Measurements from ENCODE around the gene CARD11. TPM values are rescaled to one million over a fixed set of nuclear protein-coding genes. Genes with fewer than 3 reads are reported as not detected.

CARD11 gene
- total RNA-seq, 1 donor, result not detected

DNA sequence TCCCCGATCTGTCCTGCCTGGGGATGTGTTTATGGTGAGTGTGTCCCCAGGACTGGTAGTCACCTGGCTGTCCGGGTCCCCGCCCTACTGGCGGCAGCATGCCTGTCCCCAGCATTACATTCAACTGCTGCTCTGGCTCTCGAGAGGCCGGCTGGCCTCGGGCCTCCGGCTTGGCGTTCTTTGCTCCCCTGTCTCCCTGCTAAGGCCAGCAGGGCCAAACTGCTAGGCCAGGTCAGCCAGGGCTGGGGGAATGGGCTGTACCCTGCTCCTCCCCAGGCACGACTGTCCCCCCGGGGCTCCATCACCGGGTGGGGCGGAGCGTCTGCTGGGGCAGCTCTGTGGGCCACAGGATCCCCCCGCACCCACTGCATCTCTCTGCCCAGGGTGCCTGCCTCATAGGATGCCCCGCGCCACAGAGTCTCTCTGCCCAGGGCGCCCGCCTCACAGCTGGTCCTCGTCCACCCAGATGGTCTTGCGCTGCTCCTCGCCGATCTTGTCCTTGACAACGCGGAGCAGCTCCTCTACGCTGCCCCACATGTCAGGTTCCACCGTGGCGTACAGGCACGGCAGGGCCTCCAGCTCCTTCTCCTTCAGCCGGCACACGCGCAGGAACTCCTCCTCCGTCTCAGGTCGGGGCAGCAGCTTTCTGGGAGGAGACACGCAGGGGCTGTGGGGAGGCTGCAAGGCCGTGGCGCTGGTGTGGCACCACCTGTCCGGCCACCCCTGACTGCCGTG is 137.3 kb downstream of the CARD11 start:
- no peak for DNase-seq (ENCODE audit: low read depth)
- TF ChIP-seq, protein P1, sequence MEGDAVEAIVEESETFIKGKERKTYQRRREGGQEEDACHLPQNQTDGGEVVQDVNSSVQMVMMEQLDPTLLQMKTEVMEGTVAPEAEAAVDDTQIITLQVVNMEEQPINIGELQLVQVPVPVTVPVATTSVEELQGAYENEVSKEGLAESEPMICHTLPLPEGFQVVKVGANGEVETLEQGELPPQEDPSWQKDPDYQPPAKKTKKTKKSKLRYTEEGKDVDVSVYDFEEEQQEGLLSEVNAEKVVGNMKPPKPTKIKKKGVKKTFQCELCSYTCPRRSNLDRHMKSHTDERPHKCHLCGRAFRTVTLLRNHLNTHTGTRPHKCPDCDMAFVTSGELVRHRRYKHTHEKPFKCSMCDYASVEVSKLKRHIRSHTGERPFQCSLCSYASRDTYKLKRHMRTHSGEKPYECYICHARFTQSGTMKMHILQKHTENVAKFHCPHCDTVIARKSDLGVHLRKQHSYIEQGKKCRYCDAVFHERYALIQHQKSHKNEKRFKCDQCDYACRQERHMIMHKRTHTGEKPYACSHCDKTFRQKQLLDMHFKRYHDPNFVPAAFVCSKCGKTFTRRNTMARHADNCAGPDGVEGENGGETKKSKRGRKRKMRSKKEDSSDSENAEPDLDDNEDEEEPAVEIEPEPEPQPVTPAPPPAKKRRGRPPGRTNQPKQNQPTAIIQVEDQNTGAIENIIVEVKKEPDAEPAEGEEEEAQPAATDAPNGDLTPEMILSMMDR (IDR thresholded peaks at IDR 0.05; ENCODE audit: insufficient read depth, low read depth, low read length), result no peak
- H3K4me3 ChIP-seq (ENCODE audit: low read depth, low read length), result no peak overlapping the region

DNA sequence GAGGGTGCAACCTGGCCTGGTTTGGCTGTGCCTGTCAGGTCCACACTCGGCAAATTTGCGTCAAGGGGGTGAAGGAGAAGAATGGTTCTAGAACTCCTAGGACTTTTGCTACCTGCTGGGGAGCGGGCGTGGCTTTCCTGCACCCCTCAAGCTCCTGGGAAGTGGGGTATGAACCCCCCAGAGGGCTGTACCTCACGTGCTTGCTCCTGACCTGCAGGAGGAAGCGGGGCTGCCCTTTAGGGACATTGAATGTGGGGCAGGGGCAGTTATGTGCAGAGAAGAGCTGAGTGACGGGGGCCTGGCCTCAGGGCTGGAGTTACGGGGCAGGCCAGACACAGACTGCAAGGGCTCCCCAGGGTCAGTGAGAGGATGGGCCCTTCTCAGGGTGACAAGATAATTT is 138.2 kb downstream of the CARD11 start:
- DNase-seq (ENCODE audit: low read depth), result no peak
- TF ChIP-seq, protein P1 (IDR thresholded peaks at IDR 0.05; ENCODE audit: insufficient read depth, low read depth, low read length), result no peak
- no peak overlapping the region for H3K4me3 ChIP-seq (ENCODE audit: low read depth, low read length)

DNA sequence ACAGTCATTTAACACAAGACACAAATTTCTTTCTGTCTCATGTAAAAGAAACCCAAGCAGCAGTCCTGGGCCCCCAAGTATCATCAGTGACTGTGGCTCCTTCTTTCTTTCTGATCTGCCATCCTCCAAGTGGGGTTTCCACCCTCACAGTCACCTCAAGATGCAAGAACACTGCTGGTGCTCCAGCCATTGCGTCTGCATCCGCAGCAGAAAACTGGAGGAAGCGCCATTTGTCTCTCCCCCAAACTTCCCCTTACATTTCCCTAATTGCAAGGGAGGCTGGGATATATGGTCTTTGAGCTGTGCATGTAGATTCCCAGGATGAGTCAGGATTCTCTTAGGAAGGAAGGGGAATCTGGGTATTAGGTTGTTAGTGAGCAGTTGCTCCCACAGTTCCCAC is 138.6 kb downstream of the CARD11 start:
- no peak overlapping the region for H3K4me3 ChIP-seq (ENCODE audit: low read depth, low read length)
- TF ChIP-seq, protein P1 (IDR thresholded peaks at IDR 0.05; ENCODE audit: insufficient read depth, low read depth, low read length), result no peak

DNA sequence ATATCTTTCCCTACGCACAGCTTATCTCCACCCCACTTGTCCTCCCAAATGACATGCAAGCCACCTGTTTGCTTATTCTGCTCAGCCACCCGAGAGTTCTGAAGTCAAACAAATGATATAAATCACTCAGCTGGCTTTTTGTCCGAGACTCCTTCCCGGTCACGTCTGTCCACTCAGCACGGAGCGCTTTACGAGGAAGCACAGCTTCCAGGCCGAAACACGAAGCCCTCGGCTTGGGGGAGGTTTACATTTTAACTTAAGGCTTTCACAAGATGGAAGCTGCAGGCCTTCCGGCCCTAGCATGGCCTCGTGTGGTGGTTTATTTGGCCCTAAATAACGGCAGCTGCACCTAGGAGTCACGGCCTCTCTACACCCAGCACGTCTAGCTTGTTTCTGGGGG is 139.5 kb downstream of the CARD11 start:
- TF ChIP-seq, protein P1 (IDR thresholded peaks at IDR 0.05; ENCODE audit: insufficient read depth, low read depth, low read length), result no peak
- H3K4me3 ChIP-seq (ENCODE audit: low read depth, low read length), result no peak overlapping the region
- no peak for DNase-seq (ENCODE audit: low read depth)

More for the DNA sequence above, 138.6 kb downstream of the CARD11 start:
- DNase-seq (ENCODE audit: low read depth), result no peak

DNA sequence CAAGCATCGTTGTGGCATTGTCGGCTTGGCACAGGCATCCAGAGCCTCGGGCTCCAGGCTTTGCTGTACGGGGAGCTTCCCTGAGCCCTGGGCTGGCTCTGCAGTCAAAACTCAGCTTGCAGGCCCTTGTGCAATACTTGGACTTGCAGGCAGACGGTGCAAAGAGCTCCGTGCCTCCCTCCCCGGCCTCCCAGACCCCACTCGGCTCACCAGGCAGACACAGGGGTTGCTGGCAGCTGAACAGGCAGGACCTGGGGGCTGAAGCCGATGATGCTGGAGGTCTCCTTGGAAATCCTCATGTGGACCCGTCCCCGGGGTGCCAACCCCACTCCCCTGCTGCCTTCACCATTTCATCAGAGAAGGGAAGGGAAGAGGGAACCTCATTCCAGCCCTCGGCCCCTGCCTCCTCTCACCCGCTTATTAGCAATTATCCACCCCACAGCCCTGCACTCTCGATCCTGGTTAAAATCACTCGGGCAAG is 139.9 kb downstream of the CARD11 start:
- TF ChIP-seq, protein P1 (IDR thresholded peaks at IDR 0.05; ENCODE audit: insufficient read depth, low read depth, low read length), result no peak
- peak; percentile 24 for DNase-seq (ENCODE audit: low read depth)
- H3K4me3 ChIP-seq (ENCODE audit: low read depth, low read length), result no peak overlapping the region

DNA sequence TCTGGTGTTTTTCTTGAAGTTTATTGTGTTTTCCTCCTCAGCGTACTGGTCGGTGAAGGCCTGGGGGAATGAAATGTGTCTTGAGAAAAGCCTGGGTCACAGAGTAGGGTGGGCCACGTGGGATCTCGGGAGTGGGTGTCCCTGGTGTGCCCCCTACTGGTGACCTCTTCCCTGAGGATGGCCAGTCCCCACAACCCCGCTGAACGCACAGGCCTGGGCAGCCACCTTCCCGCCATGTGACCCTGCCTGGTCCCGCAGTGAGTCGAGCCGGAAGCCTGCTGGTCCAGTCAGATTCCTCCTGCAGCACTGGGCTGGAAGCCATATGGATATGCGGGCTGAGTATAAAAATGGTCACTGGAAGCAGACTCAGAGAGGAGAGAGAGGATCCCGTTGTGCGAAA is 146.6 kb downstream of the CARD11 start:
- TF ChIP-seq, protein P1 (IDR thresholded peaks at IDR 0.05; ENCODE audit: insufficient read depth, low read depth, low read length), result no peak
- H3K4me3 ChIP-seq (ENCODE audit: low read depth, low read length), result no peak overlapping the region
- DNase-seq (ENCODE audit: low read depth), result no peak
